NCI-H2081 (cell line): ENCODE measurements around the gene APP.
"Not testable (repeated sequence)": the region's sequence is repeated elsewhere in the genome, so short reads cannot be mapped to it uniquely, and the experiment has no call there.

Source experiments
- DNase-seq, 2 experiments: peaks; one replicate each; lab custom pipeline; 2025; lab: John Stamatoyannopoulos, UW

APP gene

GRCh38 chr21:26020510-26020909, 150.1 kb downstream of the APP start:
- DNase-seq, result no peak

- DNase-seq, result no peak
These were observed 150.5 kb downstream of the APP start for GRCh38 chr21:26020081-26020480.

- no peak for DNase-seq
These were observed 151.3 kb downstream of the APP start for GRCh38 chr21:26019236-26019635.

- no peak for DNase-seq
These were observed 156.6 kb downstream of the APP start for GRCh38 chr21:26013970-26014369.

GRCh38 chr21:26012482-26012881, 158.1 kb downstream of the APP start:
- DNase-seq, result not testable (repeated sequence)

GRCh38 chr21:26011292-26011940, 159.2 kb downstream of the APP start:
- no peak for DNase-seq

GRCh38 chr21:26007951-26008498, 162.5 kb downstream of the APP start:
- DNase-seq, result peak in 1 of 2 experiments; percentile 71

GRCh38 chr21:26005464-26005863, 165.1 kb downstream of the APP start:
- DNase-seq, result no peak

GRCh38 chr21:26003404-26003803, 167.2 kb downstream of the APP start:
- DNase-seq, result no peak

- no peak for DNase-seq
These were observed 169.2 kb downstream of the APP start for GRCh38 chr21:26001356-26001755.

- peak in 1 of 2 experiments; percentile 12 for DNase-seq
These were observed 170.5 kb downstream of the APP start for GRCh38 chr21:25999921-26000582.

GRCh38 chr21:25997788-25998611, 172.6 kb downstream of the APP start:
- peak; percentile 85 to 92 for DNase-seq

- DNase-seq, result no peak
These were observed 175.3 kb downstream of the APP start for GRCh38 chr21:25995278-25995677.

GRCh38 chr21:25994758-25995163, 175.8 kb downstream of the APP start:
- DNase-seq, result no peak

GRCh38 chr21:25988738-25989137, 181.8 kb downstream of the APP start:
- no peak for DNase-seq

- no peak for DNase-seq
These were observed 183.0 kb downstream of the APP start for GRCh38 chr21:25987531-25987930.

- no peak for DNase-seq
These were observed 183.6 kb downstream of the APP start for GRCh38 chr21:25986928-25987327.

- DNase-seq, result no peak
These were observed 184.6 kb downstream of the APP start for GRCh38 chr21:25985990-25986389.

- DNase-seq, result no peak
These were observed 186.0 kb downstream of the APP start for GRCh38 chr21:25984538-25984937.

- no peak for DNase-seq
These were observed 186.8 kb downstream of the APP start for GRCh38 chr21:25983745-25984144.

- DNase-seq, result no peak
These were observed 189.9 kb downstream of the APP start for GRCh38 chr21:25980710-25981109.

GRCh38 chr21:25979845-25980616, 190.5 kb downstream of the APP start:
- no peak for DNase-seq
